Medulla oblongata (tissue), 1 donor: ENCODE data around the gene LONRF3.
A peak's percentile ranks its signal among the peaks of the same experiment; 100 is the strongest.

ENCODE experiments used
- DNase-seq: peaks from one replicate; pipeline ENCODE4 v3.0.0-alpha.2; 2015; ENCODE audit errors: extremely low spot score

LONRF3 gene

DNA sequence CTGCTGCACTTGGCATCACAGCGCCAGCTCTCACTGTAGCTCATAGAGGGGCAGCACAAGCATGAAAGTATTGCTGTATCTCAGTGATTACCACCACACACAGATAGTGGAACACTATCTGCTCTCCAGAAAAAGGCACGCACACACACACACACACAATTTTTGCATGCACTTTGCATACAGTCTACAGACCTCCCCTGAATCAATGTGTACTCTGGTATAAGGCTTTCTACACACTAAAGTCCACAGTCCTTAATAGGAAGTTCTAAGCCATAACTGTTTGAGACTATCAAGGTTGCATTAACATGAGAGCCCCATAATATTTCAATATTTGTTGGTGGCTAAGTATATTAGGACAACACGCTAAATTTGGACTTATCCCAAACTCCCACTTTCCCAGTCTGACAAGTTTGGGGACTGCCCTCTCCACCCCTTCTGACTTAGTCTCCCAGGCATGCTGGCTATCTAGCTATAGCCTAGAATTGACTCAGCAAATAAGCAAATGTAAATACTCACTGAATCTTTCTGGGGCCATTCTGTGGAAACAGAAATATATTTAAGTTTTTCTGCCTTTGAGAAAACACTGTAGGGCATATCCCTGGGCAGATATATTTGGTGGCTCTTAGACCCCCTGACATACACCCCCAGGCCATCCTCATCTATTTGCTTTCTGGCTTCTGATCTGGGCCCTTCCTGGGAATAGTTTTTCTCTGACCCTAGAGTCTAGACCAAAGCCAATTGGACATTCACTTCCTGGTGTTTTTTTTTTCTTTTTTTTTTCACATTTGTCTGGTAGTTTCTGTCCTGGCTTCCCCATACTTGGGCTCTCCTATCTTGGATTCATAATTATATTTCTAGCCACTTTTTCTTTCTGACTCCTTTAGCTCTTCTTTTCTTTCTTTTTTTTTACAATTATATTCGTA is 62.0 kb downstream of the LONRF3 start:
- DNase-seq = no peak

DNA sequence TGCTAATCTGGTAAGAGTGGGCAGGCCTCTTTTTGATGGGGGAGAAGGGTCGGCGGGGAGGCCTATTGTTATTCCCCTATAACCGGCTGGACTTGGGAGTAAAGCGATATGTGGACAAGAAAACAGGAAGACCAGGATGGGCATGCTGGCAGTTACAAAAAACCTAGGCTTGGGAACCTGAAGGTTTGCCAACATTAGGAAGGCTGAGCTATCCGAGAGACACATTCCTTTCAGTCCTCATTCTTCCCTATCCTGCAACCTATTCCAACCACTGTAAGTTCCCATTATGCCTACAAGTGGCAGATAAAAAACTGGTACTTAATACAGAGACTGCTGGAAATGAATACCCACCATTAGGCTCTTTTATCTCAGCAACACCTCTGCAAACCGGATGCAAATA is 66.0 kb downstream of the LONRF3 start:
- DNase-seq = no peak

DNA sequence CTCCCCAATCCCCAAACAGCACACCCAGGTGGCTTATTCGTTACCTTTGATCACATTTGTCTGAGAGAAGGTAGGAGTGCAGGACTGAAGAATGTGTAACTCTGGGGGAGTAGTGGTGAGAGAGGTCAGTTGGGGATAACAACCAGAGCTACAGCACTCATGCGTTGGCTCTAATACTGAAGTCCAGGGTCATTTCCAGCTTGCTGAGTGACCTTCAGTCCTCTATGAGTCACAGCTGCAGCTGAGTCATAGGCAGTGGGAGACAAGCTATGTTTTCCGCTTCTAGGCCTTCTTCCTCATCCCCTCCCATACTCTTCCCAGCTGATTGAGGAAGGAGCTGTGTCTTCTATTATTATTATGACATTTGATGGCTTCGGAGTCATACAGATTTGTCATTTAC is 66.8 kb downstream of the LONRF3 start:
- DNase-seq = no peak

DNA sequence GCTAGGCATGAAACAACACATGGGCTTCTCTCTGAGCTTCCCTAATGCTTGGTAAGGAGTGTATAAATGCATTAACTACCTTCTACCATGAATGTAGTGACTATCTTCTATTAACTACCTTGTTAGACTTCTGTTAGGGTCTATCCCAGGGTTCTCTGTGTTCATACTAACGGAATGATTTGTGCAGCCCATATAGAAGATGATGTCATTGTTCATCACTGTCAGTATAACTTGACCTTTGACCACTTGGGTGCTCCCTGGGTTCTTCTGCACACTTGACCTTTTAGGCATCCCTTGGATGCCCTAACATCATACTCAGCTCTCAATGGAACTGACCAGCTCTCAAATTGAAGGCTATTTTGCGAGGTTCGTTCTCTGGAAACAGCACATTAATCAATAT is 67.6 kb downstream of the LONRF3 start:
- DNase-seq = no peak

DNA sequence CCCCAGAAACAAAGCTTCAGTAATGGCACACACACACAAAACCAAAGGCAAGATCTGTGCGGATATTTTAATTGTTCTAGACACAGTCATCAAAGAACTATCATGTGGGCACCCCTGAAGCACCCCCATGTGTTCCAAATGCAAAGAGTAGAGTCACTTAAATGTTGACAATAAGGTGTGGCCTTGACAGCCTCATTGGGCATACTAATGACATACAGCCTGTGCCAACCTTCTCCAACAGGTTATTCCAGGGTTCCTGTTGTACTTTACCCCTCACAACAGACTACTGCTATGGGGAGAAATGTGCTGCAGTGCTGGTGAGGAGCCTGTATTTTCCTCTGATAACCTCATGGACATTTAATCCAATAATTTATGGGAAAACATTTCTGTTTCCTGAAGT is 68.6 kb downstream of the LONRF3 start:
- DNase-seq = no peak

DNA sequence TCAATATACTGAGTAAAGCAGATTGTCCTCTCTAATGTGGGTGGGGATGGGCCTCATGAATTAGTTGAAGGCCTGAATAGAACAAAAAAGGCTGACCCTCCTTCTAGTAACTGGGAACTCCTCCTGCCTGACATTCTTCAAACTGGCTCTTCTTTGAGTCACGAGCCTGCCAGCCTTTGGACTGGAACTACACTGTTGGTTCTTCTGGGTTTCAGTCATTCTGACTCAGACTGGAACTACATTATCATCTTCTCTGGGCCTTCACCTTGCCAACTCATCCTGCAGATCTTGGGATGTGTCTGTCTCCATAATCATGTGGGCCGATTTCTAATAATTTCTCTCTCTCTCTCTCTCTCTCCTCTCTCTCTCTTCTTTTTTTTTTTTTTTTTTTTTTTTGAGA is 71.5 kb downstream of the LONRF3 start:
- DNase-seq = no peak

DNA sequence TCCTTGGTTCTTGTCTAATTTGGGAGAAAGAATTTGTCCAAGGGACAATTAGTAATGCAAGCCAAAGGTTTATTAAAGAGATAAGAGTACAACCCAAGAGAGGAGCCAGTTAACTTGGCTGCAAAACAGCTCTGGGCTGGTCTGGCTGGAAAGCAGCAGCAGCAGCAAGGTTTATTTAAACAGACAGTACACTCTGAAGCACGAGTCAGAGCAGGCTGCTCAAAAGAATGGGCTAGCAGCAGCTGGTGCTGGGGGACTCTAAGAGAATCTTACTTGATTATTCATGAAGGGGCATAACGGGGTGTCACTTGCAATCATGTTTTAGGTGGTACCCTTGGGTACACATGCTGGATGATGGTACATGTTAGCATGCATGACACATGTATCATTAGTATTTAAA is 81.3 kb downstream of the LONRF3 start:
- no peak for DNase-seq

DNA sequence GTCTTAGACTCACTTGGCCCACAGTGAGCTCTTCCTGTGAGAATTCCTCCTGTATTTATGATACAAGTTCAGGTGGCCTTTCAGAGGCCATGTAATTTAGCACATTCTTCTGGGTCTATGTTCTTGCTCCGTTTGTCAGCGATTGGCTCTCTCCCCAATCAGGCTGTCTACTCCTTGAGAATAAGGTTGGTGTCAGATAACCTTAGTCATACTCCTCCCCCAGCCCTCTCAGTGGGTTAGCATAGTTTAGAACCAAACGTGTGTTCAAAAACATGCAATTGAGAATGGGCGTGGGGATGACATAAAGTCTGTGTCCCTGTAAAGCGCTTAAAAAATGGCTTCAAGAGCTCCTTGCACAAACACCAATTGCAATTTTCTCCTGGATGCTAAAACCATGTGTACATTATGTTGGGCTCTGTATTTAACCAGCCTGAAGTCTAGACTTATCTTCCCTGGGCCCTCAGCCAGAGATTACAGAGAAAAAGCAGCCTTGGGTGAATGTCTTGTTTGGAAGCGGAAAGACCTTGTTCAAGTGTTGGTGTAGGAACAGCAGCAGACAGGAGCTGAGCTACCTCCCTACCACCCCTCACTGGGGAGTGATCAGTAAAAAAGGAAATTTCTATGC is 88.4 kb downstream of the LONRF3 start:
- no peak for DNase-seq

DNA sequence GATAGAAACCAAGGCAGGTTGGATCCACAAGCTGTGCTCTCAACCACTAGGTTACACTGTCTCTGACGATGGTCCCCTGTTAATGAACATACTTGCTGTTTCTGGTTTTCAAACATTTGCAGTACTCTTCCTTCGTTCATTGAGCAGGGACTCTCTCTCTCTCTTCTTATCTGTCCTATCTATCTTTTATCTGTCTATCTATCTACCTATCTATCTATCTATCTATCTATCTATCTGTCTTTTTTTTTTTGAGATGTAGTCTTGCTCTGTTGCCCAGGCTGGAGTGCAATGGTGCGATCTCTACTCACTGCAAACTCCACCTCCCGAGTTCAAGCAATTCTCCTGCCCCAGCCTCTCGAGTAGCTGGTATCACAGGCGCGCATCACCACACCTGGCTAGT is 89.0 kb downstream of the LONRF3 start:
- no peak for DNase-seq

DNA sequence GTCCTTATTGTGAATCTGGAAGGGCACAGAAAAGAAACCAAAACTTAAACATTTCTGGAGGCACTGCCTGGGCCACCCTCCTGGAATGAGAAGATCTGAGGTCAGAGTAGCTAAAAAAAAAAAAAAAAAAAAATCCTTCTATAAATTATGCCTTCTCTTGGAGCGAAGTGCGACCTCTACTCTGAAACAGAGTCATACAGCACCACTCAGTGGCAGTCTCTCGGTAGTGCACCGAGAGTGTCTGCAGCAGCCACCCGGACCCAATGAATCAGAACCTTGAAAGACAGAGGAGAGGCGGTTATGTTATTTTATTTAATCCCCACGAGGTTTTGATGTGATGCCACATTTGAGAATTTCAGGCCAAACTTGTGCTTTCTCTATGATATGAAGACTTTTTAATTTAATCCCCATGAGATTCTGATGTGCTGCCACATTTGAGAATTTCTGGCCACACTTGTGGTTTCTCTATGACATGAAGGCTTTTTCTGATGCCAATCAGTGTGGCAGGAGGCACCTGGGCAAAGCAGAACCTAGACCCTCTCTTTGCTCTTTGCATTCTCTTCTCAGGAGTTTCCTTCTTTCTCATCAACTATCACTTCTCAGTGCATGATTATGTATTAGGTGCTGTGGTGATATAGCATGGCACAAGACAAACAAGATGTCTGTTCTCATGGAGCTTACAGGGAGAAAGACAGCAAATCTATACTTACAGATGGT is 92.8 kb downstream of the LONRF3 start:
- peak; percentile 59 for DNase-seq
